Astrocyte (in vitro differentiated cells and primary cell): ENCODE data around the gene POLD4. TPM values are rescaled to one million over a fixed set of nuclear protein-coding genes. Genes with fewer than 3 reads are reported as not detected.

Experiments used
- DNase-seq: peaks from one replicate; pipeline ENCODE4 v3.0.0-alpha.2; 2010; ENCODE audit warnings: low read depth
- FAIRE-seq: peaks from 2 replicates; lab custom pipeline; 2011; peaks lifted over from hg19 to GRCh38; lab: Jason Lieb, UNC
- H2AFZ ChIP-seq: 2 replicates; pipeline ENCODE4 v1.6.0; 2012; ENCODE audit warnings: low read depth, low read length, inconsistent platforms
- H3K27ac ChIP-seq: 2 replicates; pipeline ENCODE4 v1.5.1; 2011; ENCODE audit warnings: low read depth, low read length, inconsistent platforms
- H3K27me3 ChIP-seq: 2 replicates; pipeline ENCODE4 v1.6.0; 2011; ENCODE audit warnings: low read length, inconsistent platforms; ENCODE audit not compliant: insufficient read depth
- H3K36me3 ChIP-seq: 2 replicates; pipeline ENCODE4 v1.5.1; 2011; ENCODE audit warnings: low read length, inconsistent platforms; ENCODE audit not compliant: insufficient read depth
- H3K4me1 ChIP-seq: 2 replicates; pipeline ENCODE4 v1.5.1; 2011; ENCODE audit warnings: low read length, inconsistent platforms; ENCODE audit not compliant: insufficient read depth
- H3K4me2 ChIP-seq: 2 replicates; pipeline ENCODE4 v1.6.0; 2012; ENCODE audit warnings: low read length, inconsistent platforms
- H3K4me3 ChIP-seq: 2 replicates; pipeline ENCODE4 v1.5.1; 2011; ENCODE audit warnings: low read depth, mild to moderate bottlenecking, low read length, inconsistent platforms; ENCODE audit not compliant: insufficient read depth
- H3K79me2 ChIP-seq: 2 replicates; pipeline ENCODE4 v1.6.0; 2012; ENCODE audit warnings: mild to moderate bottlenecking, low read length, inconsistent platforms; ENCODE audit not compliant: insufficient read depth
- H3K9ac ChIP-seq: 2 replicates; pipeline ENCODE4 v1.6.0; 2012; ENCODE audit warnings: mild to moderate bottlenecking, low read length, inconsistent platforms
- H3K9me3 ChIP-seq: 2 replicates; pipeline ENCODE4 v1.5.1; 2012; ENCODE audit warnings: low read depth, mild to moderate bottlenecking, low read length, inconsistent platforms; ENCODE audit not compliant: insufficient read depth
- H4K20me1 ChIP-seq: 2 replicates; pipeline ENCODE4 v1.6.0; 2012; ENCODE audit warnings: low read length, inconsistent platforms; ENCODE audit not compliant: insufficient read depth
- H3K27ac Mint-ChIP-seq: one replicate; pipeline ENCODE4 v1.8.0; 2021; ENCODE audit warnings: mild to moderate bottlenecking, mixed read lengths; ENCODE audit not compliant: unreplicated experiment
- H3K27me3 Mint-ChIP-seq: one replicate; pipeline ENCODE4 v1.8.0; 2021; ENCODE audit warnings: low read depth, mixed read lengths; ENCODE audit not compliant: unreplicated experiment
- H3K36me3 Mint-ChIP-seq: one replicate; pipeline ENCODE4 v1.8.0; 2021; ENCODE audit warnings: low read depth, mixed read lengths; ENCODE audit not compliant: unreplicated experiment
- H3K4me1 Mint-ChIP-seq: one replicate; pipeline ENCODE4 v1.8.0; 2021; ENCODE audit warnings: low read depth, mixed read lengths; ENCODE audit not compliant: unreplicated experiment
- H3K4me3 Mint-ChIP-seq: one replicate; pipeline ENCODE4 v1.8.0; 2021; ENCODE audit warnings: mild to moderate bottlenecking, moderate library complexity, mixed read lengths; ENCODE audit not compliant: unreplicated experiment
- H3K9me3 Mint-ChIP-seq: one replicate; pipeline ENCODE4 v1.8.0; 2021; ENCODE audit warnings: mild to moderate bottlenecking, mixed read lengths; ENCODE audit not compliant: unreplicated experiment
- CTCF ChIP-seq: IDR thresholded peaks from 2 replicates; pipeline ENCODE4 v1.5.1; 2011; ENCODE audit warnings: low read depth, mild to moderate bottlenecking, inconsistent platforms, low read length, moderate library complexity; ENCODE audit not compliant: insufficient read depth
- EZH2 ChIP-seq: IDR thresholded peaks from 2 replicates; pipeline ENCODE4 v1.6.1; 2012; ENCODE audit warnings: mild to moderate bottlenecking, low read length, inconsistent platforms; ENCODE audit not compliant: insufficient read depth
- total RNA-seq: library from RNA; stranded (reverse); gene quantifications from 2 replicates; pipeline ENCODE4 v1.2.1, GENCODE V29; 2021

POLD4 gene
- total RNA-seq, 1 donor from 2014 or later = 53.5 TPM

GRCh38 chr11:67310246-67311050, 42.9 kb downstream of the POLD4 start:
- Mint-ChIP-seq H3K4me3 (no peak overlapping the region), H3K36me3 (peaks cover 5% of the 10 kb centered on the region), H3K27me3 (no peaks in the 10 kb centered on the region), H3K4me1 (no peaks in the 10 kb centered on the region), H3K27ac (no peak overlapping the region), H3K9me3 (no peaks in the 10 kb centered on the region)
- H3K4me1 ChIP-seq = no peaks in the 10 kb centered on the region
- no peak overlapping the region for H3K4me3 ChIP-seq
- no peak for DNase-seq
- no peak overlapping the region for H3K9ac ChIP-seq
- H3K36me3 ChIP-seq = no peaks in the 10 kb centered on the region
- no peak overlapping the region for H2AFZ ChIP-seq
- H4K20me1 ChIP-seq = no peaks in the 10 kb centered on the region
- H3K4me2 ChIP-seq = no peak overlapping the region
- FAIRE-seq = no peak
- no peaks in the 10 kb centered on the region for H3K9me3 ChIP-seq
- no peak overlapping the region for H3K27ac ChIP-seq
- no peaks in the 10 kb centered on the region for H3K27me3 ChIP-seq
- no peaks in the 10 kb centered on the region for H3K79me2 ChIP-seq
- TF ChIP-seq CTCF (no peak), EZH2 (no peak)

- Histone ChIP-seq H4K20me1 (no peaks in the 10 kb centered on the region), H3K36me3 (no peaks in the 10 kb centered on the region), H3K4me3 (no peak overlapping the region), H3K9ac (no peak overlapping the region), H3K4me2 (no peak overlapping the region), H3K27ac (no peak overlapping the region), H3K27me3 (no peaks in the 10 kb centered on the region), H2AFZ (no peak overlapping the region), H3K79me2 (no peaks in the 10 kb centered on the region), H3K4me1 (peaks cover 2% of the 10 kb centered on the region), H3K9me3 (no peaks in the 10 kb centered on the region)
- Mint-ChIP-seq H3K4me3 (no peak overlapping the region), H3K36me3 (peaks cover 5% of the 10 kb centered on the region), H3K27me3 (peaks cover under 1% of the 10 kb centered on the region), H3K4me1 (peaks cover 3% of the 10 kb centered on the region), H3K27ac (no peak overlapping the region), H3K9me3 (no peaks in the 10 kb centered on the region)
- FAIRE-seq (no peak), DNase-seq (no peak)
- TF ChIP-seq EZH2 (no peak), CTCF (no peak)
These were observed 43.7 kb downstream of the POLD4 start for GRCh38 chr11:67309661-67310061.

DNA sequence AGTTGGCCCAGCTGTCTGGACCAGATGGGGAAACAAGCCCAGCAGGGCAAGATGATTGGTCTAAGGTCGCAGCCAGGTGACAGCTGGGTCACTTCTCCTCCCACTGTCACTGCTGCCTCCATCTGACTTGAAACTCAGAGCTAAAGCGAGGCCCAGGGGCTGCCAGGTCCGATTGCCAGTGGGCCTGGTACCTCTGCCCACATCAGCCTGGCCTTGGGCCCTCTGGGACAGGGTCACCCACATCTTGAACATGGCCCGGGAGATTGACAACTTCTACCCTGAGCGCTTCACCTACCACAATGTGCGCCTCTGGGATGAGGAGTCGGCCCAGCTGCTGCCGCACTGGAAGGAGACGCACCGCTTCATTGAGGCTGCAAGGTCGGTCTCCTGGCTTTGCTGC, 44.2 kb downstream of the POLD4 start:
- Histone ChIP-seq H3K79me2 (no peaks in the 10 kb centered on the region), H4K20me1 (no peaks in the 10 kb centered on the region), H3K4me1 (peaks cover 7% of the 10 kb centered on the region), H3K27ac (no peak overlapping the region), H3K9ac (no peak overlapping the region), H3K36me3 (no peaks in the 10 kb centered on the region), H3K4me2 (no peak overlapping the region), H3K9me3 (no peaks in the 10 kb centered on the region), H3K4me3 (no peak overlapping the region), H3K27me3 (no peaks in the 10 kb centered on the region), H2AFZ (no peak overlapping the region)
- Mint-ChIP-seq H3K27me3 (peaks cover 2% of the 10 kb centered on the region), H3K36me3 (peaks cover 5% of the 10 kb centered on the region), H3K9me3 (no peaks in the 10 kb centered on the region), H3K27ac (no peak overlapping the region), H3K4me1 (peaks cover 5% of the 10 kb centered on the region), H3K4me3 (no peak overlapping the region)
- DNase-seq (no peak), FAIRE-seq (no peak)
- TF ChIP-seq CTCF (no peak), EZH2 (no peak)
